Muscle layer of colon (tissue), 2 donors: ENCODE results near the gene DAPK3.
A peak's percentile ranks its signal among the peaks of the same experiment; 100 is the strongest.
"Not testable (repeated sequence)": the region's sequence is repeated elsewhere in the genome, so short reads cannot be mapped to it uniquely, and the experiment has no call there.

Experiments
- H3K27ac ChIP-seq: one replicate; pipeline ENCODE4 v1.7.0; 2013; ENCODE audit warnings: low read depth, mild to moderate bottlenecking, low read length, moderate library complexity
- H3K27me3 ChIP-seq, 2 donors: one replicate each; pipeline ENCODE4 v1.7.0; 2013; ENCODE audit warnings: low read length in 2 of 2, mild to moderate bottlenecking in 2 of 2; ENCODE audit not compliant: insufficient read depth in 2 of 2, control insufficient read depth in 1 of 2
- H3K36me3 ChIP-seq: one replicate; pipeline ENCODE4 v1.7.0; 2013; ENCODE audit warnings: mild to moderate bottlenecking, low read length; ENCODE audit not compliant: insufficient read depth
- H3K4me1 ChIP-seq: one replicate; pipeline ENCODE4 v1.7.0; 2013; ENCODE audit warnings: mild to moderate bottlenecking, low read length; ENCODE audit not compliant: insufficient read depth
- H3K4me3 ChIP-seq, 2 donors: one replicate each; pipeline ENCODE4 v1.7.0; 2013; ENCODE audit warnings: low read length in 2 of 2, low read depth in 1 of 2, mild to moderate bottlenecking in 1 of 2, moderate library complexity in 1 of 2
- H3K9ac ChIP-seq: one replicate; pipeline ENCODE4 v1.7.0; 2013; ENCODE audit warnings: low read length
- H3K9me3 ChIP-seq: one replicate; pipeline ENCODE4 v1.7.0; 2013; ENCODE audit warnings: mild to moderate bottlenecking, low read length
- donor health status: abdominal sarcoma.
- donor health status: Adenocarcinoma of cecum.

DAPK3 gene

GRCh38 chr19:3958836-3959765 lies 11.8 kb downstream of the DAPK3 start:
- Histone ChIP-seq H3K4me1 (peaks cover 3% of the 10 kb centered on the region), H3K9ac (no peak overlapping the region), H3K27me3 (no peaks in the 10 kb centered on the region), H3K4me3 (no peak overlapping the region), H3K27ac (no peak overlapping the region), H3K9me3 (no peaks in the 10 kb centered on the region), H3K36me3 (peaks cover 62% of the 10 kb centered on the region)

- Histone ChIP-seq H3K9me3 (no peaks in the 10 kb centered on the region), H3K27ac (no peak overlapping the region), H3K9ac (no peak overlapping the region), H3K4me1 (peaks cover 15% of the 10 kb centered on the region), H3K36me3 (peaks cover 32% of the 10 kb centered on the region), H3K4me3 (no peak overlapping the region), H3K27me3 (no peaks in the 10 kb centered on the region)
Observed at GRCh38 chr19:3955688-3956087, 15.2 kb downstream of the DAPK3 start.

- H3K9ac ChIP-seq, H3K4me3 ChIP-seq, H3K27me3 ChIP-seq, H3K27ac ChIP-seq, H3K9me3 ChIP-seq: not testable (repeated sequence)
- Histone ChIP-seq H3K4me1 (peaks cover 19% of the 10 kb centered on the region), H3K36me3 (peaks cover 28% of the 10 kb centered on the region)
Observed at GRCh38 chr19:3955276-3955675, 15.6 kb downstream of the DAPK3 start.

GRCh38 chr19:3954107-3954506 lies 16.8 kb downstream of the DAPK3 start:
- peaks cover 16% of the 10 kb centered on the region for H3K36me3 ChIP-seq
- H3K4me1 ChIP-seq, result peaks cover 19% of the 10 kb centered on the region
- H3K27me3 ChIP-seq, result no peaks in the 10 kb centered on the region
- no peak overlapping the region for H3K4me3 ChIP-seq
- H3K27ac ChIP-seq, result peak overlapping the region; percentile 21
- H3K9me3 ChIP-seq, result no peaks in the 10 kb centered on the region
- H3K9ac ChIP-seq, result no peak overlapping the region

GRCh38 chr19:3952755-3953276 lies 18.1 kb downstream of the DAPK3 start:
- not testable (repeated sequence) for H3K4me3 ChIP-seq, H3K9me3 ChIP-seq, H3K9ac ChIP-seq, H3K27me3 ChIP-seq, H3K36me3 ChIP-seq
- peaks cover 19% of the 10 kb centered on the region for H3K4me1 ChIP-seq
- peak overlapping the region; percentile 51 for H3K27ac ChIP-seq

- Histone ChIP-seq H3K36me3 (peaks cover 5% of the 10 kb centered on the region), H3K4me1 (peaks cover 19% of the 10 kb centered on the region), H3K4me3 (peak overlapping the region in 1 of 2 donors; percentile 41), H3K9ac (peak overlapping the region; percentile 17), H3K27me3 (no peaks in the 10 kb centered on the region), H3K9me3 (no peaks in the 10 kb centered on the region), H3K27ac (peak overlapping the region; percentile 80)
Observed at GRCh38 chr19:3950871-3951861, 19.7 kb downstream of the DAPK3 start.

GRCh38 chr19:3949997-3950859 lies 20.7 kb downstream of the DAPK3 start:
- peak overlapping the region; percentile 80 for H3K27ac ChIP-seq

GRCh38 chr19:3949294-3949693 lies 21.6 kb downstream of the DAPK3 start:
- H3K27ac ChIP-seq, result no peak overlapping the region
- H3K27me3 ChIP-seq, result no peaks in the 10 kb centered on the region
- H3K36me3 ChIP-seq, result no peaks in the 10 kb centered on the region
- peaks cover 18% of the 10 kb centered on the region for H3K4me1 ChIP-seq
- no peak overlapping the region for H3K4me3 ChIP-seq
- no peak overlapping the region for H3K9ac ChIP-seq
- H3K9me3 ChIP-seq, result no peaks in the 10 kb centered on the region

More at GRCh38 chr19:3949997-3950859, 20.7 kb downstream of the DAPK3 start:
- Histone ChIP-seq H3K4me3 (no peak overlapping the region), H3K27me3 (no peaks in the 10 kb centered on the region), H3K36me3 (no peaks in the 10 kb centered on the region), H3K4me1 (peaks cover 19% of the 10 kb centered on the region), H3K9ac (no peak overlapping the region), H3K9me3 (no peaks in the 10 kb centered on the region)

- H3K4me1 ChIP-seq, result peaks cover 14% of the 10 kb centered on the region
- H3K27me3 ChIP-seq, H3K36me3 ChIP-seq, H3K9me3 ChIP-seq, H3K4me3 ChIP-seq, H3K9ac ChIP-seq, H3K27ac ChIP-seq: not testable (repeated sequence)
Observed at GRCh38 chr19:3947316-3947933, 23.5 kb downstream of the DAPK3 start.

GRCh38 chr19:3945838-3946237 lies 25.1 kb downstream of the DAPK3 start:
- Histone ChIP-seq H3K27ac (no peak overlapping the region), H3K4me1 (peaks cover 5% of the 10 kb centered on the region), H3K4me3 (no peak overlapping the region), H3K27me3 (no peaks in the 10 kb centered on the region), H3K36me3 (no peaks in the 10 kb centered on the region), H3K9ac (no peak overlapping the region), H3K9me3 (no peaks in the 10 kb centered on the region)
